ENCODE data around the gene TBXA2R. TPM values are rescaled to one million over a fixed set of nuclear protein-coding genes. Genes with fewer than 3 reads are reported as not detected.
"Not testable (repeated sequence)": the region's sequence is repeated elsewhere in the genome, so short reads cannot be mapped to it uniquely, and the experiment has no call there.

Gene TBXA2R
- total and polyA plus RNA-seq, 2 experiments from 2014 or later: 0.42 to 0.73 TPM

DNA sequence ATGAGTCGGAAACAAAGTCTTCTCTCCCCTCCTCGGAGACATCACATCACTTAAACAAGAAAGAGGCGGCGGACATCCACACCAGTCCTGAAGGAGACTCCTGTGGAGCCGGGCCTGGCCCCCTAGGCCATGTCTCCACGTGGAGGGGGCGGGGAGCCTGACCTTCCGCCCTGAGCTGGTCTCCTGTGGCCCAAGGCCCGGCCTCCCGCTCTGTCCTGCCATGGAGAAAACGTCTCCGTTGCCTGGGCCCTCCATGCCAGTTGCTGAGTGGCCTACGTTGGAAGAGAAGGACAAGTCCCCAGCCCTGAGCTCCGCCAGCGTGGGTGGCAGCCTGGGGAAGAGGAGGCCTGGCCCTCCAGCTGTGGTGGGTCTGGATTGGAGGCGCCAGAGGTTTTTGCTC, 25.4 kb upstream of the TBXA2R start:
- Histone ChIP-seq H3K36me3 (ENCODE audit: insufficient read depth) (no peaks in the 10 kb centered on the region), H3K79me2 (replicated peaks; ENCODE audit: insufficient read depth) (no peaks in the 10 kb centered on the region), H3F3A (replicated peaks; ENCODE audit: low read depth) (peaks cover 5% of the 10 kb centered on the region; the same call in 1 of the 2 replicates), H3K4me3 (no peak overlapping the region), H4K20me1 (replicated peaks; ENCODE audit: insufficient read depth) (no peaks in the 10 kb centered on the region; the same call in 1 of the 2 replicates), H3K27ac (ENCODE audit: low read depth) (no peak overlapping the region), H3K9me2 (ENCODE audit: insufficient read depth) (no peaks in the 10 kb centered on the region), H2AFZ (no peak overlapping the region), H3K27me3 (ENCODE audit: insufficient read depth) (no peaks in the 10 kb centered on the region), H3K4me2 (no peak overlapping the region), H3K4me1 (ENCODE audit: insufficient read depth) (no peaks in the 10 kb centered on the region)
- Mint-ChIP-seq H3K4me1 (no peaks in the 10 kb centered on the region), H3K27me3 (ENCODE audit: insufficient read depth, low read depth, poor library complexity) (peaks cover 10% of the 10 kb centered on the region), H3K36me3 (ENCODE audit: low read depth) (no peaks in the 10 kb centered on the region), H3K4me3 (no peak overlapping the region), H3K9me3 (no peaks in the 10 kb centered on the region), H3K27ac (no peak overlapping the region)
- no peak for DNase-seq (ENCODE audit: low spot score)
- TF ChIP-seq REST (IDR thresholded peaks at IDR 0.05; ENCODE audit: unreplicated experiment): no peak
- TF ChIP-seq POLR2AphosphoS5 (IDR thresholded peaks at IDR 0.05; ENCODE audit: low read depth): no peak
- TF ChIP-seq ZNF114 (CRISPR knock-in tag; IDR thresholded peaks at IDR 0.05): no peak
- no peak for TF ChIP-seq JUNB (IDR thresholded peaks at IDR 0.05; ENCODE audit: unreplicated experiment)
- TF ChIP-seq CREB1 (CRISPR knock-in tag; IDR thresholded peaks at IDR 0.05; ENCODE audit: low read depth): no peak
- no peak for ATAC-seq

GRCh38 chr19:3631053-3631861, 24.6 kb upstream of the TBXA2R start:
- Histone ChIP-seq H3K27me3 (ENCODE audit: insufficient read depth) (no peaks in the 10 kb centered on the region), H3K9me2 (ENCODE audit: insufficient read depth) (no peaks in the 10 kb centered on the region), H3K4me2 (no peak overlapping the region), H3K27ac (ENCODE audit: low read depth) (no peak overlapping the region), H3K79me2 (replicated peaks; ENCODE audit: insufficient read depth) (peaks cover 2% of the 10 kb centered on the region), H3K4me1 (ENCODE audit: insufficient read depth) (no peaks in the 10 kb centered on the region), H3F3A (replicated peaks; ENCODE audit: low read depth) (peaks cover 5% of the 10 kb centered on the region; the same call in 1 of the 2 replicates), H3K4me3 (no peak overlapping the region), H4K20me1 (replicated peaks; ENCODE audit: insufficient read depth) (no peaks in the 10 kb centered on the region; the same call in 1 of the 2 replicates), H3K36me3 (ENCODE audit: insufficient read depth) (no peaks in the 10 kb centered on the region), H2AFZ (no peak overlapping the region)
- no peak for ATAC-seq
- Mint-ChIP-seq H3K27ac (no peak overlapping the region), H3K27me3 (ENCODE audit: insufficient read depth, low read depth, poor library complexity) (peaks cover 13% of the 10 kb centered on the region), H3K4me3 (no peak overlapping the region), H3K36me3 (ENCODE audit: low read depth) (no peaks in the 10 kb centered on the region; the same call in 2 of the 3 replicates), H3K4me1 (no peaks in the 10 kb centered on the region), H3K9me3 (no peaks in the 10 kb centered on the region)
- TF ChIP-seq CREB1 (CRISPR knock-in tag; IDR thresholded peaks at IDR 0.05; ENCODE audit: low read depth): no peak
- TF ChIP-seq POLR2AphosphoS5 (IDR thresholded peaks at IDR 0.05; ENCODE audit: low read depth): no peak
- no peak for DNase-seq (ENCODE audit: low spot score)

DNA sequence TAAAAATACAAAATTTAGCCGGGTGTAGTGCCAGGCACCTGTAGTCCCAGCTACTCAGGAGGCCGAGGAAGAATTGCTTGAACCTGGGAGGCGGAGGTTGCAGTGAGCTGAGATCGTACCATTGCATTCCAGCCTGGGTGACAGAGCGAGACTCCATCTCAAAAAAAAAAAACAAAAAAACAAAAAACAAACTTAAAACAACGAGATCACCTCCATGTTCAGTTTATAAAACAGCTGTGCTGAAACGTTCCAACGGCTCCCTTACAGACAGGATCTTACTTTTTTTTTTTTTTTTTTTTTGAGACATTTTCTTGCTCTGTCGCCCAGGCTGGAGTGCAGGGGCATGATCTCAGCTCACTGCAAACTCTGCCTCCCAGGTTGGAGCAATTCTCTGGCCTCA, 22.1 kb upstream of the TBXA2R start:
- Histone ChIP-seq H3K79me2 (replicated peaks; ENCODE audit: insufficient read depth) (peaks cover 23% of the 10 kb centered on the region), H4K20me1 (replicated peaks; ENCODE audit: insufficient read depth) (peaks cover 16% of the 10 kb centered on the region)
- H3K4me1 Mint-ChIP-seq: peaks cover 13% of the 10 kb centered on the region
- H2AFZ ChIP-seq; H3K4me3 ChIP-seq; DNase-seq (ENCODE audit: low spot score); H3K27ac ChIP-seq (ENCODE audit: low read depth); H3K4me3 Mint-ChIP-seq; H3F3A ChIP-seq (replicated peaks; ENCODE audit: low read depth); ATAC-seq; H3K4me1 ChIP-seq (ENCODE audit: insufficient read depth); H3K36me3 ChIP-seq (ENCODE audit: insufficient read depth); H3K36me3 Mint-ChIP-seq (ENCODE audit: low read depth); H3K27me3 ChIP-seq (ENCODE audit: insufficient read depth); H3K9me3 Mint-ChIP-seq; H3K4me2 ChIP-seq; H3K27ac Mint-ChIP-seq; H3K9me2 ChIP-seq (ENCODE audit: insufficient read depth): not testable (repeated sequence)
- peaks cover 20% of the 10 kb centered on the region for H3K27me3 Mint-ChIP-seq (ENCODE audit: insufficient read depth, low read depth, poor library complexity)

Data from GM23338 (cell line).